Endothelial cell of coronary artery (primary cell): Measurements from ENCODE around the gene ICOS. TPM values are rescaled to one million over a fixed set of nuclear protein-coding genes. Genes with fewer than 3 reads are reported as not detected.

ENCODE experiments used
- total RNA-seq: library from RNA; depleted of rRNA; stranded (reverse); fragments of >200 nt; gene quantifications from 2 replicates; pipeline ENCODE4 v1.2.3, GENCODE V29; 2014

ICOS gene, protein sequence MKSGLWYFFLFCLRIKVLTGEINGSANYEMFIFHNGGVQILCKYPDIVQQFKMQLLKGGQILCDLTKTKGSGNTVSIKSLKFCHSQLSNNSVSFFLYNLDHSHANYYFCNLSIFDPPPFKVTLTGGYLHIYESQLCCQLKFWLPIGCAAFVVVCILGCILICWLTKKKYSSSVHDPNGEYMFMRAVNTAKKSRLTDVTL
- total RNA-seq = not detected in 2 replicates

GRCh38 chr2:203936535-203936934 lies at the start of gene ICOS:
ICOS (plus strand) TSS chr2:203936763; CDS start chr2:203936815, 52 bp downstream.

Other genes starting within 250 kb of the ICOS start
- under 0.01 TPM in 2 replicates for gene CD28, start 230.1 kb upstream of the ICOS start, total RNA-seq
- gene CTLA4, start 69.0 kb upstream of the ICOS start, total RNA-seq = not detected in 2 replicates